ENCODE results near the gene CDC42. TPM values are rescaled to one million over a fixed set of nuclear protein-coding genes. Genes with fewer than 3 reads are reported as not detected.

Gene CDC42
- total RNA-seq, 2 experiments from 2014 or later = 264 to 273 TPM

DNA sequence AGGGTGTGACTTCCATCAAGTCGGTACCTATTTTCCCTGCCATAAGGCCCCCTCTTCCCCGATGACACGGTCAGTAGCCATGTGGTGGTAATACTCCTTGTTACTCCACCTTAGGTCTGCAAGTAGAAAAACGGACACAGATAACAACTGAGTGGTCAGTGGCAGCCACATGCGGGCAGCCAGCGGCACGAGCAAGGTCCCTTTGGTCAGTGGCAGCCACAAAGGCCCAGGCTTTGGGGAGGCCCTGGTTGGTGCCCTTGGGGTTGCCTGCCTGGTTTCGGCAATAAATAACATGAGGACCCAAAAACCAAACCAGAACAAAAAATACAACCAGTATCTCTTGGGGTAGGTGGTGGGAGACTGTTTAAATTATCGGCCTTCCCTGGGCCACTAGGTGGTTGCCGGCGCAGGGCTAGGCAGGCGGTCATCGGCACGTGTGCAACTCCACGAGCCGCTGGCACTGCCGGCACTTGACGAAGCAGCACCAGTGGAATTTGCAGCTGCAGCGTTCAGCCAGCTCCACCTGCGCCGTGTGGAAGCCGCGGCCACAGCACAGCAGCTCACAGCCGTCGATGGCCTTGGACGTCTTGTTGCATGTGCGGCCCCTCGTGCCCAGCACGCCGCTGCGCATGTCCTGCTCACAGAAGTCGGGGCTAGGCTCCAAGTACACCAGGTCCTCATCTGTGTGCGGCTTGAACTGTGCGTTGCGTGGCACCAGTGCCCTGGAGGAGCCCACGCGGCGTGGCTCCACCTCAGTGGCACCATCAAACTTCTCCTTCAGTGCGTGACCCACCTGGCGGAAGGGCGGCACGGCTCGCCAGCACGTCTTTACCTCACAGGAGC, 67.3 kb downstream of the CDC42 start:
- POLR2A ChIA-PET = no interaction called here
- CTCF ChIA-PET = interaction anchor here (0.6 kb wide), 1 partner anchor 887 kb away, joined by 3 read pairs; no protein-coding TSS in a partner anchor

- CTCF ChIA-PET = no interaction called here
- POLR2A ChIA-PET = no interaction called here
Observed at GRCh38 chr1:22120469-22120790, 67.9 kb downstream of the CDC42 start.

DNA sequence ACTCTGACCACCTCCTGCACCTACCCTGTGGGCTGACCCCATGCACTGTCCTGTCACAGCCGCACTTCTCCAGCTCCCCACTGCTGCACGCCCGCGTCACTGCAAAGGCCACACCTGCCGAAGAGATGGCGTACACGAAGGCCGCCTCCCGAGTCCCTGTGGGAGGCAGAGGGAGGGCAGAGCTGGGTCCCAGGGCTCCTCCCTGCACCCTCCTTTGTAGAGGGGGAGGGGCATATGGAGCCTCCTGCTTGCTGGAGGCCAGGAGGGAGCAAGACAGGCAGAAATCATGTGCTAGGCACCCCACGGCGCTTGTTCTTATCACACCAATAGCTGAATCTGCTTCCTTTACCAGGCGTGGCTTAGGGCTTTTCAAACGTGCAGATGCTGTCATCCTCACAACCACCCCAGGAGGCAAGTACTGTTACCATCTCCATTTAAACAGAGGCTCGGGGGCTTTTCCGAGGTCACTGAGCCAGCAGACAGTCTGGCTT, 69.0 kb downstream of the CDC42 start:
- ChIA-PET CTCF (interaction anchor here (2.8 kb wide), 1 partner anchor 10 kb away, joined by 8 read pairs; no protein-coding TSS in a partner anchor), POLR2A (no interaction called here)

DNA sequence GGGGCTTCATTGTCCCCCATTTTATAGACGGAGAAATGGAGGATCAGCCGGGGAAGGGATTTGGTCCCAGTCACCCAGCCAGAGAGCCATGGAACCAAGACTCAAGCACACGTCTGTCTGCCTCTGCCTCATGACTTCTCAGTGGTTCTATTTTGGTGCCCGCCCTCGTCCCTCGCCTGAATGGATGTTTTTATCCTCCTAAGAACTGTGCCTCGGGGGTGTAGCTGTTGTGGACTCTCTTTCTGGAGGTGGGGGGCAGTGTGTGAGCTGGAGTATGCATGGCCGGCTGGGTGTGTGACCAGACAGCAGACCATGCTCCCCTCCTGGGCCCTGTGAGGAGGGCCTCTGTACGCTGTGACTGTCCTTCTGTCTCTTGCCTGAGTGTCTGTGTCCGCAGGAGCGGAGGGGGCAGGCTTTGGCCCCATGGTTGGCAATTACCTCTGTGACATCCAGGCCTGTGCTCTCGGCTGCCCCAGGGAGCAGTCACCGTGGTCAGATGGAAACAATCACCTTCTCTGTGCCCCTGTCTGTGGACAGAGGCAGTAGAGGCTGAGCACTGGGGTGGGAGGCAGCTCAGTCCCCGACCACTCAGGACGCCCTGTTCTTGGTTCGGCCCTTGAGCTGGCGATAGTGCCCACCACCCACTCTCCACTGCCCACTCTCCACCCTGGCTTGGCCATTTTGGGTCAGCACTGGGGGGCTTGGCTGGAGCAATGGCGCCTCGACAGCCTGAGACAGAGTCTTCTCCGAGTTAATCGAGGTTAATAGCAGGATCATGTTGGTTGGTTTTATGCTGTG, 70.0 kb downstream of the CDC42 start:
- POLR2A ChIA-PET = no interaction called here
- CTCF ChIA-PET = interaction anchor here (2.8 kb wide), 1 partner anchor 9 kb away, joined by 8 read pairs; no protein-coding TSS in a partner anchor

GRCh38 chr1:22123071-22123390, 70.5 kb downstream of the CDC42 start:
- ChIA-PET CTCF (interaction anchor here (2.8 kb wide), 1 partner anchor 8 kb away, joined by 8 read pairs; no protein-coding TSS in a partner anchor), POLR2A (no interaction called here)

DNA sequence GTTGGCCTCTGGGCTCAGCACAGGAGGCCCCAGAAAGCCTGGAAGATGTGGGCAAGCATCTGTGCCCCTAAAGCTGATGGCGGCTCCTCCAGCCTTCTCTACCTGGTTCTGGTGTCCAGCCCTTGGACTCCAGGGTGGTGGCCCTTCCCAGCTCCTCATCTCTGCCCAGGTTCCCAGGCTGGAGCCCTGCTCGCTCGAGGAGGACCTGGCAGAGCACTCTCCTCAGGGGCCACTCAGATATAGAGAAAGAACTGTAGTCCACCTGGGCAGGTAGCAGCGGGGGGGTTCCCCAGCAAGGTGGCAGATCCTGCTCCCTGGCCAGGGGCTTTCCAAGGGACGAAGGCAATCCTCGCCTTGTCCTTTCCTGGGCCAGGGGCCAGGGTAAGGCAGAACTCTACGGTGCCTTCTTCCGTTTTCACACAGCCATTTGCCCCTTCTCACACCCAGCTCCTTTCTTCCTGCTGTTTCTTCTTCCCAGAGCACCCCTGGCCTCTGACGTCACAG, 71.4 kb downstream of the CDC42 start:
- ChIA-PET CTCF (interaction anchor here (2.8 kb wide), 1 partner anchor 8 kb away, joined by 8 read pairs; no protein-coding TSS in a partner anchor), POLR2A (interaction anchor here (0.6 kb wide), 1 partner anchor 23 kb away, joined by 4 read pairs; no protein-coding TSS in a partner anchor)

DNA sequence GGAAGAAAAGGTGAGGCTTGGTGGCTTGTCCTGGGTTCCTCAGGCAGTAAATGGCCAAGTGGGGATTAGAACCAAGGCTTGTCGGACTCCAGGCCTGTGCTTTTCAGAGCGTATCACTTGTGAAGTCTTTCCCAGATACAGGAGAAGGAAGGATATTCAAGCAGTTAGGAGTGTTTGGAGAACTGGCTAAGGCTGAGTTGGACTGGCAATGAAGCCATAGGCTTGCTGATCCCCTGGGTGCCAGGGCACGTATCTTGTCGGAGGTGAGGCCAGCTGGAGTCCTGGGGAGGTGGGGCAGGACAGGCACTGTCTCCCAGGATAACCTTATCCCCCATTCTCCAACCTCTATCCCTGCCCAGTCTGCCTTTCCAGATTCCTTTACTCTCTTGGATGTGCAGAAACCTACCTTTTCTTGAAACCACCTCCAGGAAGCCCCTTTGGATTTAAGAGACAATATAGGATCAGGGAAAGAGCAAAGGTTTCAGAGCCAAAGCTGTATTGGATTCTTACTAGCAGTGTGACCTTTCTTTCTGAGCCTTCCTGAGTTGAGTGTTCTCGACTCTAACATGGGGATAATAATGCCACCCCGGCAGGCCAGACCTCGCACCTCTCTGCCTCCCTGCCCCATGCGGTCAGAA, 72.2 kb downstream of the CDC42 start:
- POLR2A ChIA-PET = no interaction called here
- CTCF ChIA-PET = no interaction called here

DNA sequence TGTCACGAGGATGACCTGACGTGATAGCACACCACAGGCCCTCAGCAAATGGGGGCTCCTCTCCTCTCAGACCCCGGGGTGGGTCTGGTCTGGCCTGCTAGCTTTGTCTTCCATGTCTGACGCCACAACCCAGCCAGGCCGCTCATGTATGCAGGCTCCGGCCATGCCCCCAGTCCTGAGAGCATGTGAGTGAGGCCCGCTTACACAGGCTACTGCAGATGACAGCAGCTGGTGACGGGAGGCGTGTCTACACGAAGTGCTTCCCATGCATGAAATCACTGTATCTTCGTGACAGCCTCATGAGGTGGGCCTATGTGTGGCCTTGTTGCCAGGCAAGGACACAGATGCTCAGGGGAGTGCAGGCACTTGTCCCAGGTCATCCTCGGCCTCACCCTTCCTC, 74.0 kb downstream of the CDC42 start:
- ChIA-PET CTCF (no interaction called here), POLR2A (no interaction called here)

GRCh38 chr1:22127248-22127647, 74.7 kb downstream of the CDC42 start:
- ChIA-PET CTCF (no interaction called here), POLR2A (no interaction called here)

- ChIA-PET CTCF (interaction anchor here (1.6 kb wide), 1 partner anchor 515 kb away, joined by 3 read pairs; no protein-coding TSS in a partner anchor), POLR2A (no interaction called here)
Observed at GRCh38 chr1:22127731-22128130, 75.2 kb downstream of the CDC42 start.

DNA sequence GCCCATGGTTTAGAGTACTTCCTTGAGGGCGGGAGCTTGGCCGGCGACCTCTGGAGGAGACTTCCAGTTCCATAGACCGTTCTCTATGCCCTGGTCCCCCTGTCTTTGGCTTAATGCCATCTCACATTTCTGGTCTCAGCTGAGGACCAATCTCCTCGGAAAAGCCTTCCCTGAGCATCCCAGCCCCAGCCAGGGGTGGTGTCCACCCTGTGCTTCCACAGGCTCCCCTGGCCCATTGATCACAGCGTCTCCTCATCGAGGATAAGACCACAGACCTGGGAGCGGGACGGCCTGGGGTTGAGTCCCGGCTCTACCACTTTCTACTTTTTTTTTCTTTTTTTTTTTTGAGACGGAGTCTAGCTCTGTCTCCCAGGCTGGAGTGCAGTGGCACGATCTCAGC, 75.9 kb downstream of the CDC42 start:
- POLR2A ChIA-PET = no interaction called here
- CTCF ChIA-PET = interaction anchor here (1.6 to 3.5 kb wide), 2 partner anchors 288 to 514 kb away, joined by 3 to 12 read pairs; no protein-coding TSS in a partner anchor

DNA sequence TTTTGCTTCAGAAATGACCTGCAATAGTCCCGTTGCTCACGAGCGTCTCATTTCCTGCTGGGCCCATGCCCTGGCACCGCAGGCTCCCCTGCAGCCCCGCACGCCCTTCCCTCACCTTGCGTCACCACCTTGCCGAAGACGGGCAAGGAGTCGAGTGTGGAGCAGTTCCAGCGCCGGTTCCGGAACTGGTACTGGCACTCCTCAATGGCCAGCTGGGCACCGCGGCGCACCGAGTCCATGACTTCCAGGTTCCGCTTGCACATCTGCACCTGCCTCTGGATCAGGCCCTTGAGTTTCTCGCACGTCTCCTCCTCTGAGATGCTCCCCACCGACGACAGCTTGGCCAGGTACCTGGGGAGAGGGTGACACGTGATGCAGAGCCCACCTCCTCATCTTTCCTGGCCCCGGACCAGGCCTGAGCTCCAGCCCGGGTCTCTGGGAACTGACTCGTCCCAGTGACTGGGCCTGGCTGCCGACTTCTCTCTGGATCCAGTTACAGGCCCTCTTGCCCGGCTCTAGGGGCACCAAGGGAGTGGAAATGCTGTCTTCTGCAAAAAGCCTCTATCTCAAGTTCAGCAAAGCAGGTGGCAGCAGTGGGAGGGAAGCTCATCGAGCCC, 77.1 kb downstream of the CDC42 start:
- ChIA-PET POLR2A (no interaction called here), CTCF (interaction anchor here (1.6 to 3.5 kb wide), 2 partner anchors 287 to 513 kb away, joined by 3 to 12 read pairs; no protein-coding TSS in a partner anchor)

- ChIA-PET CTCF (interaction anchor here (1.3 to 3.5 kb wide), 7 partner anchors 9 to 511 kb away, joined by 3 to 12 read pairs (median 7); no protein-coding TSS in a partner anchor), POLR2A (no interaction called here)
Observed at GRCh38 chr1:22131062-22131461, 78.6 kb downstream of the CDC42 start.

- ChIA-PET CTCF (interaction anchor here (1.0 to 3.5 kb wide), 6 partner anchors 8 to 285 kb away, joined by 3 to 12 read pairs (median 6); no protein-coding TSS in a partner anchor), POLR2A (no interaction called here)
Observed at GRCh38 chr1:22131875-22132486, 79.5 kb downstream of the CDC42 start.

DNA sequence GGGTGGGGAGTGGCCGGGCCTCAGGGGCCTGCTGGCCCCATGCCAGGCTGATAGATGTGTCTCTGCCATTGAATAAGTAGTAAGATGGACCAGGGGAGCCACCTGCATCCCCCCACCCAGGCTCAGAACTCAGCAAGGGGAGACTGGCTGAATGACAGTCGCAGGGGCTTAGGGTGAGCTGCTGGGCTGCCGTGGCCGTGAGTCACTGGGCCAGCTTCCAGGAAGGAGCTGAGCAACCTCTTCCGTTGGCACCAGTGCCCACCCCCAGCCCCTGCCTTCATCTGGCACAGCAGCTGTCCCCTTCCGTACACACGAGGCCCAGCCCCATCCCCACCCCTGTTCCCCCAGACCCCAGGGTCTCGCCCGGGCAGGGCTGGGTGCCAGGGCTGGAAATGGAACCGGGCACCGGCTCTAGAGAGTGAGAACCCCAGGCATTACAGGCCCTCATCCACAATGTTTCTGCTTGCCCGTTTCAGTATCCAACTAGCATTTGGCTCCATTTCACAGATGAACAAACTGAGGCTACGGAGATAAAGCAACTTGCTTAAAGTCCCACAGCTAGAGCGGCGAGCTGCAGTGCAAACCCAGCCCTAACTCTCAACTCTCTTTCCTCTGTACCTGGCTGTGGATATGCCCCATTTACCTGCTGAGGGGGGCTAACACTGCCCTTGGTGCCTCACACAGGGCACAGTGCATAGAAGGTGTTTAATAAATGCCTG, 80.2 kb downstream of the CDC42 start:
- ChIA-PET POLR2A (no interaction called here), CTCF (interaction anchor here (1.0 to 2.2 kb wide), 5 partner anchors 7 to 192 kb away, joined by 3 to 8 read pairs (median 4); no protein-coding TSS in a partner anchor)

DNA sequence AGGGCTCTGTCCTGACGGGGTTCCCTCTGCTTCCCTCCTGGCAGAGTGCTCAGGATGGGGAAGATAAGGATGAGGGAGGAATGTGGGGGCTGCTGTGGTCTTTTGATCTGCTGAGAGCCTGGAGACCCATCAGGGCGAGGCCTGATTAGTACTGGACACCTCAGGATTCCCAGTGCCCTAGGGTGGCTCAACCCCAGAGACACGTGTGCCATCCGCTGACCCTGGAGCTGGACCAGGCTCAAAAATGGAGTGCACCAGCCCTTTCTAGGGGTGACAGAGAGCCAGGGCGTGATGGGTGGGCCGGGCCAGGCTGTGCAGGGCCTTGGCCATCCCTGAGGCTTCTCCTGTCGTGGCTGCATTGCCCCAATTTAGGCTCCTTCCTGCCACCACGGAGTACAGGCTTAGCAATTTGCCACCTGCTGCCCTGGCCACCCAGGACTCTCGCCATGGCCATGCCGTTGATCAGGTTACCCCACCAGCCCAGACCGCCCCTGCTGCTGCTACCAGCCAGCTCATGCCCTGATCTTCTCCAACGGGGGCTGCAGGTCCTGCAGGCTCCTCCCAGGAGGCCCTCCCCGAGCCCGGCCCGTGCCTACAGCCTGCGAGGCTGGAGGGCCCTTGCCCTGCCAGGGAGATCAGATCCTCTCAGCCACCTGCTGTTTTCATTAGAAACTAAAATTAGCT, 80.9 kb downstream of the CDC42 start:
- POLR2A ChIA-PET = no interaction called here

GRCh38 chr1:22133931-22134324, 81.4 kb downstream of the CDC42 start:
- POLR2A ChIA-PET = no interaction called here
- CTCF ChIA-PET = no interaction called here

More for the DNA sequence above, 80.9 kb downstream of the CDC42 start:
- CTCF ChIA-PET = interaction anchor here (2.1 kb wide), 1 partner anchor 8 kb away, joined by 7 read pairs; no protein-coding TSS in a partner anchor

Measured in activated CD8-positive, alpha-beta memory T cell treated with anti-CD3 and anti-CD28 coated beads for 36 hours (primary cell).